GM12892 (cell line): ENCODE results near the gene MYO3B.
"Not testable (repeated sequence)": the region's sequence is repeated elsewhere in the genome, so short reads cannot be mapped to it uniquely, and the experiment has no call there.

Experiments
- DNase-seq: peaks from one replicate; pipeline ENCODE4 v3.0.0; 2011; ENCODE audit not compliant: insufficient read length
- FAIRE-seq: peaks from 2 replicates; lab custom pipeline; 2011; peaks lifted over from hg19 to GRCh38; lab: Jason Lieb, UNC
- POLR2A ChIP-seq: IDR thresholded peaks from 2 replicates; pipeline ENCODE4 v1.6.1; 2011; ENCODE audit warnings: low read depth, low read length, control low read depth
- POLR2AphosphoS5 ChIP-seq: IDR thresholded peaks from 2 replicates; pipeline ENCODE4 v1.6.1; 2011; ENCODE audit warnings: low read depth, low read length, control low read depth
- TAF1 ChIP-seq: IDR thresholded peaks from 2 replicates; pipeline ENCODE4 v1.6.1; 2011; ENCODE audit warnings: low read depth, mild to moderate bottlenecking, control low read depth, low read length, borderline replicate concordance

MYO3B gene

DNA sequence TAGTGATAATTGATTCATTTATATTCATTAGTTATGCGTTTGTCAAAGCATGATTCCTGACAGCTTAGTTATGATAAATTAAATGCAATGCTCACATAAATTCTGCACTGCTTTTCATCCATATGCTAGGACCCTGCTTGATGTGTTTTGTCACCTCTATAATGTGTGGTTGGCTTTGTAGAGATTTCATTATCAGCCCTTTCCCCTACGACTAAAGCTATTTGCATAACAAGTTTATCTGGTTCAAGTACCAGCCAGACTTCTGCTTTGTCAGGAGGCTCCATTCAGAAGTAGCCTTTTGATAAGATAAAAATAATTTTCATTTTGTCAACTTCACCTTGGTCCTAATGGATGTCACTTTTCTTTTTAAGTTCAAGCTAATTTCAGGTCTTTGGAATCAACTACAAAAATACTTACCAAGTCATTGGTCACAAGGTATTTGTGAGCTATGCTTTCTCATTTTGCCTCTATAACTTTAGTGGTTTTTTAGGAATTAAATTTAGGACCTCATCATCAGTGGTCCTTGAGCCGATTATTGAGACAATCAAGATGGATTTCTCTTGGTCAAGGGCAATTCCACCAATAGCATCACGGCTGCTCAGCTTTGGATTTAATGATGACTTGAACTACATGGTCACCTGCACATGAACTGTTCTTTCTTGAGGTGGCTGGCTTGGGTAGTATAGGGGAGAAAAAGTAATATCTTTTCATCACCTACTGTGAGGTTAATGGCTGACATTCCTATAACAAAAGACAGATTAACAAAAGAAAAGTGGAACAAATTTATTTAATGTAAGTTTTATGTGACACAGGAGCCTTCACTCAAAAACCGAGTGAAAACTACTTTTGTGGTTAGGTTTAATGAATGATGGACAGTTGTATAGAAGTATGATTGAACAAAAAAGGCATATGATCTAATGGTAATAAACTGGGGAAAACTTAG lies 162.1 kb downstream of the MYO3B start:
- DNase-seq (no peak), FAIRE-seq (peak; percentile 27)

GRCh38 chr2:170340693-170341068 lies 162.7 kb downstream of the MYO3B start:
- TF ChIP-seq TAF1 = no peak
- no peak for TF ChIP-seq POLR2A
- no peak for TF ChIP-seq POLR2AphosphoS5
- peak; percentile 73 for FAIRE-seq
- DNase-seq = no peak

More for the DNA sequence above, 162.1 kb downstream of the MYO3B start:
- no peak for TF ChIP-seq POLR2A
- no peak for TF ChIP-seq TAF1
- no peak for TF ChIP-seq POLR2AphosphoS5

GRCh38 chr2:170341684-170342623 lies 164.0 kb downstream of the MYO3B start:
- FAIRE-seq (no peak), DNase-seq (no peak)

DNA sequence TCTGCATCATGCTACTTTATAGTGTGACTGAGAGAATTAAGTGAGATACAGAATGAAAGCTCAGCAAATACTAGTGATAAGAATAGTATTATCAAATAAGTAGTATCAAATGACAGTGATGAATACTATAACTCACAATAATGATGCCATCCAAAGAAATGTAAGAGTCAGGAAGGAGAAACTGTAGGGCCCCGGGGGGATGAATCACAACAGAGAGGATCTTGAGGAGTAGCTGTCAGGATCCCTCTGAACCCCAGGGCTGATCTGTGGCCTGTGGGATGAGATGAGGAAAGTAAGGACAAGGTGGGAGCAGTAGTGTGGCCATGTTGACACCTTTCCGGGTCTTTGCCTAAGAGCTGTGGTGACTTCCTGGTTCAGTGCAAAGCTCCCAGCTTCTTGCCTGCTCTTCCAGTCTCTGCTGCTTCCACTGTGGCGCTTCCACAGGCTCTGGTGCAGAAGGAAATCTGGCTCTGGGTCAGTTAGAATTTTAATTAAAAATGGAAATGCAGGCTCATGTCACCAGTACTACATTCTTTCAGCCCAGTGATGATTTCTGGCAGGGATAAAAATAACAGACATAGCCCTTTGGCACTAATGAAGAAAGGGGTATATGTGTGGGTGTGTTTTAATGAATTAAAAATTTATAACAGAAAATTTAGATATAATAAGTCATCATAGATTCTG lies 166.9 kb downstream of the MYO3B start:
- DNase-seq (no peak), FAIRE-seq (no peak)
- TF ChIP-seq POLR2A (no peak), TAF1 (no peak), POLR2AphosphoS5 (no peak)

More at GRCh38 chr2:170341684-170342623, 164.0 kb downstream of the MYO3B start:
- TF ChIP-seq TAF1 (no peak), POLR2A (no peak)

GRCh38 chr2:170345607-170346006 lies 167.7 kb downstream of the MYO3B start:
- TF ChIP-seq TAF1 (no peak), POLR2A (no peak), POLR2AphosphoS5 (no peak)
- DNase-seq (no peak), FAIRE-seq (no peak)

DNA sequence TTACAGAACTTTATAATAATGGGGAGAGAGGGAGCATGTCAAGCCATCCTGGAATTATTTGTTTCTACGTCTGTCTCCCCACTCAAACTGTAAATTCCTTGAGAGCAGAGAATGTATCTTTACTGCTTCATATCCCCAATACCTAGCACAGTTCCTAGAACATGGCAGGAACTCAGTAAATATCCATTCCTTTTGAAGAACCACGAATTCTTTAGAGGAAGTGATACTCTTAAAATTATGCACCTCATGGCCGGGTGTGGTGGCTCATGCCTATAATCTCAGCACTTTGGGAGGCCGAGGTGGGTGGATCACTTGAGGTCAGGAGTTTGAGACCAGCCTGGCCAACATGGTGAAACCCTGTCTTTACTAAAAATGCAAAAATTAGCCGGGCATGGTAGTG lies 171.3 kb downstream of the MYO3B start:
- FAIRE-seq, DNase-seq: not testable (repeated sequence)

DNA sequence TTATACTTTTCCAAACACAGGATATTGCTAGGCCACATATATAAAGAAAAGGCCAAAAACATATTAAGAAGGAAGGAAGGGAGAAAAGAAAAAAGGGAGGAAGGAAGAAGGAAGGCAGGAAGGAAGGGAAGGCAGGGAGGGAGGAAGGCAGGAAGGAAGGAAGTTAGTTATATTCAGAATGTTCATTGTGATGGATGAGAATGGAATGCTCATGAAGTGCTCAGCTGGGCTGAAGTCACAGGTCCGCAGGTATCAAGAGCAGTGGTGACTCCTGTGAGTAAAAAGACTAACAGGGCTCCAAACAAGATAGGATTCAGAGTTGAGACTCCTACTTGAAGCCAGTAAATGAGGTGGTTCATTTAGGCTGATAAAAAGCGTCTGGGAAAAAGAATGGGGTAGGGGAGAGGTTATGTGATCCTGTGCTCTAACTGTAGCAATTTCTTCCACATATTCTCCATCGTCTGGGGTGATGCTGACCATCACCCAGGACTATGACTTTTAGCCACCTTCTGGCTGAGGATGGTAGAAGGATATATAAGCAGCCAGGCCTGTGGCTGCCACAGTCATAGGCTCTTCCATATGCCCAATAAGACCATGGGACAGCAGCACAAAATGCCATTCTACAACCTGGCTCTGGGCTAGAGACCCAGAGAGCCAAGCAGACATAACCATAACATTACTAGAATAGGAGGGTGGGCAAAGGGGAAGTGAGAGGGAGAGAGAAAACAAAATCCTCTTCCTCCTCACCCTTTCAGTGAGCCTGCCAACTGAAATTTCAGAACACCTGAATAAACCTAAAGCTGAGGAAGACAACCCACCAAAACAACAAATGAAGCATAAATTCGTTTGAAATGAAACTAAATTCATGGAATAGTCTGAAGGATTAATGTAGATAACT lies 173.2 kb downstream of the MYO3B start:
- no peak for DNase-seq
- no peak for FAIRE-seq
- no peak for TF ChIP-seq TAF1
- TF ChIP-seq POLR2A = no peak
- no peak for TF ChIP-seq POLR2AphosphoS5

DNA sequence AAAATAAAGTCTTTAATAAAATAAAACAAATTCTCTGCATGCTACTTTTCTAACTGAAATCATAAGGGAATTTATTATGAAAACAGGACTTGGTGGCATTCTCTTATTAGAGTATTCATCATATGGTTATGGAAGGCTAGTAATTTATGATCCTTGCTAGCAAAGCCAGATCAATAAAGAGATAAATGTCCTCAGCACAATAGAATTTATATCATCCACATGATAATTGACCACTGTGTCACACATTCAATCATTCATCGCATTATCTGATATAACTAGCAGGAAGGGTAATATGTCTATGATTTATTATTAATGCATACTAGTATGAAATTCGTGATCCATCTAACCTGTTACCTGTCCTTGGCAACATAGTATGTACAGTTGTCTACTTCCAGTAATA lies 175.8 kb downstream of the MYO3B start:
- DNase-seq (no peak), FAIRE-seq (no peak)
- no peak for TF ChIP-seq TAF1
- TF ChIP-seq POLR2AphosphoS5 = no peak
- TF ChIP-seq POLR2A = no peak

DNA sequence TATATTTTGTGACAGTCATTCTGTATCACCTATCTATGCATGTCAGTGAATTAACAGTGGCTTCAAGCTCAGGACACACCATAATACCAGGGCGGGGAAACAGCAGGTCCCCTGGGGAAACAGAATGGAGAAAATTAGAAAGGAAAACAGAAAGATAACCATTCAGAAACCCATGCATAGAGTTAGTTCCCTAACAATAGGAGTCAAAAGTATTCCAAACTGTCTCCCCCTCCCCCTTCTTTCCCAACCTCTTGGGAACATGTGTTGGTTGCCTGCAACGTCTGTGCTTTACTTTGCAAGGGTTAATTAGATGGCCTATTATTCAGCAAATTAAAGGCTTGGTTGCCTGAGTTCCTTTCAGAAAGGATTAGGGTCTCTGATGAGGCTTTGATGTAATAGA lies 176.4 kb downstream of the MYO3B start:
- no peak for FAIRE-seq
- TF ChIP-seq TAF1 = no peak
- no peak for TF ChIP-seq POLR2A
- TF ChIP-seq POLR2AphosphoS5 = no peak
- DNase-seq = no peak

- DNase-seq = no peak
- FAIRE-seq = no peak
- TF ChIP-seq POLR2A (no peak), TAF1 (no peak), POLR2AphosphoS5 (no peak)
These were observed 177.2 kb downstream of the MYO3B start for GRCh38 chr2:170354855-170355780.

GRCh38 chr2:170359466-170359865 lies 181.5 kb downstream of the MYO3B start:
- DNase-seq (no peak), FAIRE-seq (no peak)
- TF ChIP-seq POLR2A (no peak), TAF1 (no peak), POLR2AphosphoS5 (no peak)
